Trophoblast cell (in vitro differentiated cells and primary cell): ENCODE data around the gene ZIC3.

ENCODE experiments used
- DNase-seq, 2 donors: peaks; one replicate each; pipeline ENCODE4 v3.0.0-alpha.2; 2016
- H2AFZ ChIP-seq: 2 replicates; pipeline ENCODE4 v1.6.1; 2013; ENCODE audit warnings: low read length, moderate library complexity, mild to moderate bottlenecking; ENCODE audit not compliant: insufficient read depth, poor library complexity
- H2AK5ac ChIP-seq: 2 replicates; pipeline ENCODE4 v1.6.1; 2013; ENCODE audit warnings: mild to moderate bottlenecking, low read length
- H2BK120ac ChIP-seq: 2 replicates; pipeline ENCODE4 v1.6.1; 2013; ENCODE audit warnings: low read length, mild to moderate bottlenecking, moderate library complexity; ENCODE audit not compliant: insufficient read depth, poor library complexity
- H2BK12ac ChIP-seq: 2 replicates; pipeline ENCODE4 v1.6.1; 2013; ENCODE audit warnings: mild to moderate bottlenecking, low read length, moderate library complexity
- H2BK5ac ChIP-seq: 2 replicates; pipeline ENCODE4 v1.6.1; 2013; ENCODE audit warnings: low read length, low read depth, moderate library complexity, mild to moderate bottlenecking; ENCODE audit not compliant: poor library complexity
- H3K14ac ChIP-seq: 2 replicates; pipeline ENCODE4 v1.6.1; 2013; ENCODE audit warnings: mild to moderate bottlenecking, low read length
- H3K18ac ChIP-seq: 2 replicates; pipeline ENCODE4 v1.6.1; 2013; ENCODE audit warnings: mild to moderate bottlenecking, low read length
- H3K23ac ChIP-seq: 2 replicates; pipeline ENCODE4 v1.6.1; 2013; ENCODE audit warnings: low read length
- H3K27ac ChIP-seq: 2 replicates; pipeline ENCODE4 v1.5.1; 2013; ENCODE audit warnings: low read depth, mild to moderate bottlenecking, inconsistent platforms, low read length, moderate library complexity
- H3K27me3 ChIP-seq: 2 replicates; pipeline ENCODE4 v1.6.1; 2013; ENCODE audit warnings: inconsistent platforms, mild to moderate bottlenecking, low read length, moderate library complexity; ENCODE audit not compliant: insufficient read depth
- H3K36me3 ChIP-seq, 2 experiments: 1 replicate in 1 of 2; 2 replicates in 1 of 2; pipeline ENCODE4 v1.6.1; 2013; ENCODE audit warnings: low read length in 2 of 2, mild to moderate bottlenecking in 2 of 2, moderate library complexity in 1 of 2; ENCODE audit not compliant: insufficient read depth in 2 of 2, control insufficient read depth in 1 of 2
- H3K4ac ChIP-seq: 2 replicates; pipeline ENCODE4 v1.6.1; 2013; ENCODE audit warnings: low read depth, mild to moderate bottlenecking, low read length, moderate library complexity
- H3K4me1 ChIP-seq, 2 experiments: 1 replicate in 1 of 2; 2 replicates in 1 of 2; pipeline ENCODE4 v1.6.1; 2013; ENCODE audit warnings: low read length in 2 of 2, mild to moderate bottlenecking in 2 of 2, moderate library complexity in 1 of 2; ENCODE audit not compliant: insufficient read depth in 2 of 2, control insufficient read depth in 1 of 2
- H3K4me2 ChIP-seq: 2 replicates; pipeline ENCODE4 v1.6.1; 2013; ENCODE audit warnings: inconsistent platforms, mild to moderate bottlenecking, low read length, moderate library complexity
- H3K4me3 ChIP-seq: 2 replicates; pipeline ENCODE4 v1.5.1; 2013; ENCODE audit warnings: mild to moderate bottlenecking, low read depth, low read length, inconsistent platforms
- H3K79me1 ChIP-seq: one replicate; pipeline ENCODE4 v1.6.1; 2013; ENCODE audit warnings: low read length
- H3K79me2 ChIP-seq: 2 replicates; pipeline ENCODE4 v1.6.1; 2013; ENCODE audit warnings: low read length, mild to moderate bottlenecking; ENCODE audit not compliant: control insufficient read depth, insufficient read depth, poor library complexity
- H3K9ac ChIP-seq: 2 replicates; pipeline ENCODE4 v1.6.1; 2013; ENCODE audit warnings: mild to moderate bottlenecking, low read length
- H3K9me3 ChIP-seq: 2 replicates; pipeline ENCODE4 v1.6.1; 2013; ENCODE audit warnings: low read depth, mild to moderate bottlenecking, control low read depth, inconsistent platforms, low read length; ENCODE audit not compliant: insufficient read depth
- H4K12ac ChIP-seq: 2 replicates; pipeline ENCODE4 v1.6.1; 2013; ENCODE audit warnings: low read depth, mild to moderate bottlenecking, low read length, moderate library complexity
- H4K8ac ChIP-seq: 2 replicates; pipeline ENCODE4 v1.6.1; 2013; ENCODE audit warnings: low read depth, mild to moderate bottlenecking, low read length, moderate library complexity
- H4K91ac ChIP-seq: one replicate; pipeline ENCODE4 v1.6.1; 2013; ENCODE audit warnings: low read depth, mild to moderate bottlenecking, low read length, moderate library complexity
- whole genome bisulfite sequencing: extraction: QIAGEN DNeasy Blood & Tissue Kit; methylation state at CpG from one replicate; pipeline ENCODE4 v1.1.7; 2013; ENCODE audit warnings: missing lambda C conversion rate; ENCODE audit not compliant: insufficient read length, insufficient coverage; ENCODE audit errors: extremely low coverage; 5-methylcytosine and 5-hydroxymethylcytosine counted together

Gene ZIC3

DNA sequence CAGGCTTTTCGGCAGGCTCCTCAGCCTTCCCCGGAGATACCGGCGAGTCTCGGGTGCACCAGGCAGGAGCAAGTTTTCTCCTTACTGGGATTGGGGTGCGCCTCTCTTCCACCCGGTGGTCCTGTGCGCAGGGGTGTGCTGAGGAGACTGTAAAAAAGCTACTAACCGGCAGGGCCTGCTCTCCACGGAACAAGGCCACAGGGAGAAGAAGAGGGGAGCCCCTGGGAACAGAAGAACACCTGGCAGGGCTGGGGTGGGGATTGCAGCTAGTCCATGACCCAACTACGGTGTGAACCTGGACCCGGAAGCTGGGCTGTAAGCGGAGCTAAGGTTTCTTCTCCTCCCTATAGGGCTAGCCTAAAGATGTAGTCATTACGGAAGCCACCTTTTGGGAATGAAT, 17.7 kb upstream of the ZIC3 start:
- WGBS, result no CpG with 5 or more reads among the region's 14 CpGs
- H3K4me1 ChIP-seq, result peaks cover 0 to 3% of the 10 kb centered on the region in 2 experiments
- H3K23ac ChIP-seq, result no peak overlapping the region
- no peak overlapping the region for H3K27ac ChIP-seq
- no peak overlapping the region for H2BK5ac ChIP-seq
- H3K4me3 ChIP-seq, result no peak overlapping the region
- H3K9ac ChIP-seq, result no peak overlapping the region
- H3K14ac ChIP-seq, result no peak overlapping the region
- no peak overlapping the region for H2BK120ac ChIP-seq
- no peak overlapping the region for H4K8ac ChIP-seq
- H2AFZ ChIP-seq, result no peak overlapping the region
- H3K4ac ChIP-seq, result no peak overlapping the region
- DNase-seq, result no peak
- no peaks in the 10 kb centered on the region for H3K79me1 ChIP-seq
- H2AK5ac ChIP-seq, result no peak overlapping the region
- peaks cover 59% of the 10 kb centered on the region for H3K27me3 ChIP-seq
- H4K91ac ChIP-seq, result no peak overlapping the region
- H3K36me3 ChIP-seq, result no peaks in the 10 kb centered on the region
- H3K18ac ChIP-seq, result no peak overlapping the region
- no peak overlapping the region for H2BK12ac ChIP-seq
- no peak overlapping the region for H4K12ac ChIP-seq
- no peaks in the 10 kb centered on the region for H3K79me2 ChIP-seq
- H3K4me2 ChIP-seq, result no peak overlapping the region
- no peaks in the 10 kb centered on the region for H3K9me3 ChIP-seq

DNA sequence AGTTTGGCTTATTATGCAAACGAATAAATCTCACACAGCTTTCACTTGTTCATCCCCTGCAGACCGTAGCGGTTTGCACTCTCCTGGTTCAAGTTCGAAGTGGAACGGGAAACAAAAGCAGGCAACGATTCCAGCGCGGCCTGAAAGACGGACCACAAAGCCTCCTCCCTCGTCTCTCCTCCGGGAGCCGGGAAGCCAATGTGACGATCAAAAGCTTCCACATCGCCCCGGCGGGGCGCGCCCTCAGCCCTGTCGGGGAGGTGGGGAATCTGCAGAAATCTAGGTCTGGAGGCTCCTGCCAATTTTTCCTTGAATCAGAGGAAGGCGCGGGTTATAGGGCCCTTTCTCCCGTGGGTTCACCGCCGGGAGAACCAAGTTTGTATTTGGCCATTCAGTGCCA, 16.9 kb upstream of the ZIC3 start:
- Histone ChIP-seq H3K36me3 (no peaks in the 10 kb centered on the region), H2AK5ac (no peak overlapping the region), H2BK5ac (no peak overlapping the region), H2AFZ (no peak overlapping the region), H3K27ac (no peak overlapping the region), H3K9ac (no peak overlapping the region), H4K8ac (no peak overlapping the region), H3K4me3 (no peak overlapping the region), H3K79me2 (no peaks in the 10 kb centered on the region), H3K27me3 (peaks cover 59% of the 10 kb centered on the region), H3K14ac (no peak overlapping the region), H3K18ac (no peak overlapping the region), H3K4ac (no peak overlapping the region), H3K23ac (no peak overlapping the region), H3K4me1 (peaks cover 0 to 3% of the 10 kb centered on the region in 2 experiments), H4K12ac (no peak overlapping the region), H3K79me1 (no peaks in the 10 kb centered on the region), H3K4me2 (no peak overlapping the region), H4K91ac (no peak overlapping the region), H3K9me3 (no peaks in the 10 kb centered on the region), H2BK12ac (no peak overlapping the region), H2BK120ac (no peak overlapping the region)
- no CpG with 5 or more reads among the region's 24 CpGs for WGBS
- DNase-seq, result no peak

DNA sequence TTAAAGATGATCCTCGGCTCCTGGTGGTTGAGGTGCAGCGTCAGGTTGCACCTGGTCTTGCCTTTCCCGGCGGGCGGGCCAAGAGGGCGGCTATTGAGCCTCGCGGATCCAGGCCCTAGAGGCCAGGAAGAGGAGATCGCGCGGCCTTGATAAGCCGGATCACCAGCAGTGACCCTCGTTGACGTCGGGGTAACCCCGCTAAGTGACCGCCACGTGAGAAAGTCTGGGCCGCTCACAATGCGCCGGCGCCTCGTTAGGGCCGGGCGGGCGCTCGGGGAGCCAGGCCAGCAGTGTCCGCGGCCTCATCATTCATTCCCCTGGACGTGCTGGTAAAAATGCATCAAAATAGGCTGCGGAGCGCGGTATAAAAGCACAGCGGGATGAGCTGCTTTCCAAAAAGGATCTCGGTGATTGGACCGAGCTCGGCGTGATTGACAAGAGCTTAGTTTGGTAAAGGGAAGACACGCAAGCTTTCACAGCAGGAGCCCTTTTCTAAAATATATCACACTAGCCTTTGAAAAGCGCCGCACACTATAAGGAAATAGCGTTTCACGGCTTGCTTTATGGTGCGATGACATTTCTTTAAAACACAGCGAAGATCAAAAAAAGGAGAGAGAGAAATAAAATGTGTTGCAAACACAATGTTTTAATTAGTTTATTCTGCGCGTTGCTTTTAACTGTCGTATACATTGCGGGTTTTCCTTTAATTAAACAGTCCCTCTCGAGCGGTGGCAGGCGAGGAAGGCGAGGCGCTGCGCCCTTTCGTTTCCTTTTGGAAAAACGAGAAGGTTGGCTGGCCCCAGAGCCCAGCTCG, 15.9 kb upstream of the ZIC3 start:
- no peak overlapping the region for H3K4me2 ChIP-seq
- no peak overlapping the region for H2BK120ac ChIP-seq
- peaks cover 0 to 3% of the 10 kb centered on the region in 2 experiments for H3K4me1 ChIP-seq
- no peak overlapping the region for H3K9ac ChIP-seq
- H3K27me3 ChIP-seq, result peaks cover 53% of the 10 kb centered on the region
- H3K4me3 ChIP-seq, result no peak overlapping the region
- no peak overlapping the region for H2BK12ac ChIP-seq
- no peak overlapping the region for H4K91ac ChIP-seq
- H2AFZ ChIP-seq, result no peak overlapping the region
- H3K23ac ChIP-seq, result no peak overlapping the region
- no peak overlapping the region for H3K27ac ChIP-seq
- no peak overlapping the region for H3K18ac ChIP-seq
- H2AK5ac ChIP-seq, result no peak overlapping the region
- WGBS, result no CpG with 5 or more reads among the region's 58 CpGs
- no peak overlapping the region for H4K12ac ChIP-seq
- no peak overlapping the region for H2BK5ac ChIP-seq
- no peaks in the 10 kb centered on the region for H3K79me2 ChIP-seq
- DNase-seq, result no peak
- H3K14ac ChIP-seq, result no peak overlapping the region
- no peaks in the 10 kb centered on the region for H3K36me3 ChIP-seq
- H3K79me1 ChIP-seq, result no peaks in the 10 kb centered on the region
- no peak overlapping the region for H3K4ac ChIP-seq
- H4K8ac ChIP-seq, result no peak overlapping the region
- no peaks in the 10 kb centered on the region for H3K9me3 ChIP-seq

DNA sequence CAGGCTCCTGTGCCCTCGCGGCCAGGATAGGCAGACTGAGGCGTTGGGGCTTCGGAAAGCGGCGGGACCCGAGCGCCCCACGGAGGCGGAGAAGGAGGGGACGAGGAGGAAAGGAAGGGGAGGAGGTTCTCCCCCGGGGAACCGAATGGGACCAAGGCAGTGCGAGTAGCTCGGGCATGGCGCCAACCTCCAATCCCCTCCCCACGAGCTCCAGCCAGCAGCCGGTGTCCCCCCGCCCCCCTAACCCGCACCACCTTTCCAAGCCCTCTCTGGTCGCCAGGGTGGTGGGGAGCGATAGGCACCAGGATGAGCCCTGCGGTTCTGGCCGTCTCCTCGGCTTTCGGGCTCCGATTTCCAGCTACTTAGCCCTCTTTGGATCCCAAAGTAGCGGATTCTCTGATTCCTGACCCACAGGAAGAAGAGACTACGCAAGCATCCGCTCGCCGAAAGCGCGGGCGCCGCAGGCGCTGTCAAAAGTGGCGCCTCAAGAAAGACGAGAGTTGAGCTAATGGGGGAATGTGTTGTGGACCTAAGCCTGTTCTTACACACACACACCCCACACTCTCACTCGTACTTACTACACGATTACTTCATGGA, 15.2 kb upstream of the ZIC3 start:
- Histone ChIP-seq H3K4me1 (peaks cover 0 to 3% of the 10 kb centered on the region in 2 experiments), H3K18ac (no peak overlapping the region), H3K9ac (no peak overlapping the region), H2AK5ac (no peak overlapping the region), H4K91ac (no peak overlapping the region), H3K79me2 (no peaks in the 10 kb centered on the region), H3K9me3 (no peaks in the 10 kb centered on the region), H4K12ac (no peak overlapping the region), H2BK5ac (no peak overlapping the region), H3K27ac (no peak overlapping the region), H3K4me3 (no peak overlapping the region), H2BK120ac (no peak overlapping the region), H3K23ac (no peak overlapping the region), H3K4me2 (peak overlapping the region; percentile 38), H3K14ac (no peak overlapping the region), H2AFZ (no peak overlapping the region), H2BK12ac (no peak overlapping the region), H3K79me1 (no peaks in the 10 kb centered on the region), H4K8ac (no peak overlapping the region), H3K4ac (no peak overlapping the region), H3K27me3 (peaks cover 47% of the 10 kb centered on the region), H3K36me3 (no peaks in the 10 kb centered on the region)
- no peak for DNase-seq
- WGBS, result no CpG with 5 or more reads among the region's 41 CpGs
